K562 (cell line): Measurements from ENCODE around the gene TNIP1. TPM values are rescaled to one million over a fixed set of nuclear protein-coding genes. Genes with fewer than 3 reads are reported as not detected.

Experiments
- ATF3 ChIP-seq, 2 experiments: fragments of 450-650 bp in 1 of 2; sonication (generic) in 1 of 2; formaldehyde crosslinking in 1 of 2; IDR thresholded peaks in 1 of 2; conservative IDR thresholded peaks in 1 of 2; 2 replicates each; pipeline versions ENCODE4 v1.6.1 to v1.8.1; 2016 to 2023; ENCODE audit warnings: mild to moderate bottlenecking in 2 of 2, moderate library complexity in 2 of 2, inconsistent platforms in 1 of 2, missing genetic modification reagents in 1 of 2
- CREM ChIP-seq: IDR thresholded peaks from 2 replicates; pipeline ENCODE4 v1.6.1; 2014; ENCODE audit warnings: antibody characterized with exemption, low read depth
- HDAC6 ChIP-seq: IDR thresholded peaks from 2 replicates; pipeline ENCODE4 v1.6.1; 2012; ENCODE audit warnings: low read depth, mild to moderate bottlenecking, control low read depth, inconsistent platforms, low read length, moderate library complexity
- HSF4 ChIP-seq: fragments of 250-450 bp; sonication (Bioruptor Pico); IDR thresholded peaks from 2 replicates; pipeline ENCODE4 v2.1.2; 2022; ENCODE audit warnings: mild to moderate bottlenecking, moderate library complexity, borderline replicate concordance
- ILF3 ChIP-seq: fragments of 450-650 bp; IDR thresholded peaks from 2 replicates; pipeline ENCODE4 v1.6.1; 2018; ENCODE audit warnings: antibody characterized with exemption, mild to moderate bottlenecking, moderate library complexity, borderline replicate concordance
- KLF1 ChIP-seq: fragments of 450-650 bp; IDR thresholded peaks from 2 replicates; pipeline ENCODE4 v1.6.1; 2016; ENCODE audit warnings: missing genetic modification characterization, missing compliant biosample characterization
- MAX ChIP-seq: sonication (generic); formaldehyde crosslinking; IDR thresholded peaks from 2 replicates; pipeline ENCODE4 v1.9.0; 2022; ENCODE audit warnings: mild to moderate bottlenecking, missing genetic modification reagents
- MAZ ChIP-seq, 2 experiments: fragments of 450-650 bp in 1 of 2; sonication (generic) in 1 of 2; formaldehyde crosslinking; IDR thresholded peaks in 1 of 2; conservative IDR thresholded peaks in 1 of 2; 2 replicates each; pipeline versions ENCODE4 v1.4.0 to v1.5.0; 2020; ENCODE audit warnings: mild to moderate bottlenecking in 1 of 2, missing genetic modification reagents in 1 of 2
- NR2C2 ChIP-seq, 2 experiments: fragments of 200-800 bp in 1 of 2; sonication (Bioruptor generic) in 1 of 2; sonication (generic) in 1 of 2; formaldehyde crosslinking in 1 of 2; IDR thresholded peaks; 2 replicates each; pipeline versions ENCODE4 v1.6.1 to v1.8.0; 2016 to 2022; ENCODE audit warnings: mild to moderate bottlenecking in 1 of 2, missing compliant biosample characterization in 1 of 2, missing genetic modification characterization in 1 of 2, missing genetic modification reagents in 1 of 2
- POLR2AphosphoS5 ChIP-seq: IDR thresholded peaks from 2 replicates; pipeline ENCODE4 v1.6.1; 2011; ENCODE audit warnings: mild to moderate bottlenecking, low read depth, low read length, moderate library complexity; ENCODE audit not compliant: control insufficient read depth, insufficient read depth
- PREB ChIP-seq: sonication (generic); formaldehyde crosslinking; IDR thresholded peaks from 2 replicates; pipeline ENCODE4 v1.8.1; 2023; ENCODE audit warnings: mild to moderate bottlenecking, missing genetic modification reagents
- PYGO2 ChIP-seq: fragments of 450-650 bp; IDR thresholded peaks from 2 replicates; pipeline ENCODE4 v1.6.1; 2016; ENCODE audit warnings: mild to moderate bottlenecking, missing genetic modification characterization, moderate library complexity, missing compliant biosample characterization
- RBBP5 ChIP-seq: fragments of 200-600 bp; sonication (generic); IDR thresholded peaks from 2 replicates; pipeline ENCODE4 v1.6.1; 2012; ENCODE audit warnings: borderline replicate concordance, mild to moderate bottlenecking, low read length, control low read depth, inconsistent platforms; ENCODE audit not compliant: insufficient read depth, poor library complexity, severe bottlenecking
- RUNX1 ChIP-seq: sonication (generic); IDR thresholded peaks from 2 replicates; pipeline ENCODE4 v1.6.1; 2016; ENCODE audit warnings: antibody characterized with exemption, low read depth
- SMAD2 ChIP-seq: fragments of 150-350 bp; IDR thresholded peaks from 2 replicates; pipeline ENCODE4 v1.6.1; 2014; ENCODE audit warnings: low read depth, mild to moderate bottlenecking, low read length
- SMARCB1 ChIP-seq: IDR thresholded peaks from 2 replicates; pipeline ENCODE4 v1.6.1; 2011; ENCODE audit warnings: improper control_type of control experiment, low read depth; ENCODE audit not compliant: insufficient read length
- WHSC1 ChIP-seq: IDR thresholded peaks from one replicate; pipeline ENCODE4 v1.6.1; 2012; ENCODE audit warnings: low read length, control low read depth, inconsistent platforms
- XRCC4 ChIP-seq: IDR thresholded peaks from one replicate; pipeline ENCODE4 v1.6.1; 2011; ENCODE audit not compliant: insufficient read depth, insufficient read length; ENCODE audit errors: extremely low read depth
- ZFP1 ChIP-seq: fragments of 450-650 bp; formaldehyde crosslinking; IDR thresholded peaks from 2 replicates; pipeline ENCODE4 v1.4.0; 2020; ENCODE audit warnings: mild to moderate bottlenecking, mixed read lengths
- ZFP36 ChIP-seq: fragments of 150-350 bp; IDR thresholded peaks from 2 replicates; pipeline ENCODE4 v1.6.1; 2018; ENCODE audit warnings: low read length, low read depth; ENCODE audit not compliant: partially characterized antibody
- ZNF639 ChIP-seq, 2 experiments: fragments of 200-800 bp in 1 of 2; sonication (Bioruptor generic) in 1 of 2; sonication (generic) in 1 of 2; formaldehyde crosslinking in 1 of 2; IDR thresholded peaks in 1 of 2; conservative IDR thresholded peaks in 1 of 2; 2 replicates each; pipeline versions ENCODE4 v1.5.0 to v1.6.1; 2016 to 2020; ENCODE audit warnings: missing compliant biosample characterization in 1 of 2, missing genetic modification characterization in 1 of 2, missing genetic modification reagents in 1 of 2
- ZNF655 ChIP-seq: fragments of 250-450 bp; sonication (Bioruptor Pico); IDR thresholded peaks from 2 replicates; pipeline ENCODE4 v1.5.0; 2021
- polyA plus RNA-seq, 8 experiments: library from polyadenylated mRNA; depleted of rRNA in 4 of 8; stranded (reverse) in 5 of 8; unstranded in 3 of 8; fragments of >200 nt; fragmentation: Nextera tagmentation in 2 of 8; fragmentation: Illumina TruSeq in 1 of 8; extraction: Ambion mirVana in 2 of 8; extraction: Trizol in 1 of 8; gene quantifications; 2 replicates each; pipeline versions ENCODE4 v1.2.1 to v1.2.3, GENCODE V29; 2011 to 2014; ENCODE audit warnings: inconsistent platforms in 1 of 8, missing spikeins in 1 of 8
- total RNA-seq, 7 experiments: library from RNA; depleted of rRNA in 6 of 7; stranded (reverse); fragments of >200 nt in 6 of 7; fragmentation: Illumina TruSeq in 2 of 7; extraction: Trizol in 2 of 7; gene quantifications; 2 replicates each; pipeline versions ENCODE4 v1.2.1 to v1.2.3, GENCODE V29; 2011 to 2021; ENCODE audit warnings: low replicate concordance in 1 of 7

TNIP1 gene
- total and polyA plus RNA-seq, 9 of the 15 experiments (the other 6 are each of a cell fraction or from before 2014, with no cell fraction given): 0.46 to 41.0 (median 24.6) TPM

GRCh38 chr5:151015974-151016587 lies 64.8 kb downstream of the TNIP1 start (continued):
- TF ChIP-seq PREB (CRISPR knock-in tag) (no peak), WHSC1 (no peak), HDAC6 (no peak), CREM (no peak), RBBP5 (peak; percentile 77), SMAD2 (no peak), PYGO2 (tag) (no peak), SMARCB1 (no peak), HSF4 (CRISPR knock-in tag) (no peak), ILF3 (peak; percentile 67; the same call in 1 of the 2 replicates), ZNF655 (CRISPR knock-in tag) (no peak), KLF1 (tag) (no peak), POLR2AphosphoS5 (no peak), ATF3 (IDR thresholded peaks at IDR 0.05) (peak; percentile 38; the same call in 1 of the 2 replicates), ATF3 (CRISPR knock-in tag; conservative IDR thresholded peaks at IDR 0.05) (no peak), NR2C2 (CRISPR knock-in tag; IDR thresholded peaks at IDR 0.05) (no peak), NR2C2 (tag; IDR thresholded peaks at IDR 0.05) (no peak), ZFP1 (no peak), XRCC4 (no peak), ZNF639 (CRISPR knock-in tag; conservative IDR thresholded peaks at IDR 0.05 in 1 of 2, IDR thresholded peaks at IDR 0.05 in 1 of 2) (no peak), MAX (CRISPR knock-in tag) (no peak), MAZ (CRISPR knock-in tag; conservative IDR thresholded peaks at IDR 0.05 in 1 of 2, IDR thresholded peaks at IDR 0.05 in 1 of 2) (peak in 1 of 2 experiments; percentile 54; a peak in 1 of 4 replicates), ZFP36 (no peak), RUNX1 (no peak)
